Fibroblast of pulmonary artery (primary cell): ENCODE results near the gene GSG1L.

Source experiments
- DNase-seq: peaks from one replicate; pipeline ENCODE4 v3.0.0-alpha.2; 2010; ENCODE audit warnings: low read depth
- H3K4me3 ChIP-seq: replicated peaks from 2 replicates; pipeline ENCODE4 v1.5.1; 2011; ENCODE audit warnings: low read depth, mild to moderate bottlenecking, control low read depth, low read length, moderate library complexity
- CTCF ChIP-seq: IDR thresholded peaks from 2 replicates; pipeline ENCODE4 v1.5.1; 2011; ENCODE audit warnings: mild to moderate bottlenecking, control low read depth, low read length, inconsistent platforms; ENCODE audit errors: missing control alignments

GSG1L gene

GRCh38 chr16:27820646-27821345 lies 242.7 kb downstream of the GSG1L start:
- H3K4me3 ChIP-seq, result no peak overlapping the region
- DNase-seq, result no peak
- no peak for TF ChIP-seq CTCF

- no peak for TF ChIP-seq CTCF
- no peak overlapping the region for H3K4me3 ChIP-seq
- DNase-seq, result no peak
Measured at GRCh38 chr16:27819881-27820610, 243.5 kb downstream of the GSG1L start.

GRCh38 chr16:27819356-27819755 lies 244.2 kb downstream of the GSG1L start:
- TF ChIP-seq CTCF, result no peak
- no peak for DNase-seq
- no peak overlapping the region for H3K4me3 ChIP-seq

GRCh38 chr16:27818246-27818645 lies 245.3 kb downstream of the GSG1L start:
- DNase-seq, result no peak
- H3K4me3 ChIP-seq, result no peak overlapping the region
- no peak for TF ChIP-seq CTCF

GRCh38 chr16:27817038-27817437 lies 246.5 kb downstream of the GSG1L start:
- H3K4me3 ChIP-seq, result no peak overlapping the region
- DNase-seq, result no peak
- TF ChIP-seq CTCF, result no peak

GRCh38 chr16:27816561-27816960 lies 247.0 kb downstream of the GSG1L start:
- DNase-seq, result no peak
- H3K4me3 ChIP-seq, result no peak overlapping the region
- no peak for TF ChIP-seq CTCF
